ENCODE measurements around the gene PGM5. TPM values are rescaled to one million over a fixed set of nuclear protein-coding genes. Genes with fewer than 3 reads are reported as not detected.

Gene PGM5
- total and polyA plus RNA-seq, 2 of the 4 experiments (the other 2 are of a cell fraction), result 8.3 to 14.7 TPM

- Histone ChIP-seq H4K20me1 (ENCODE audit: insufficient read depth, low read length) (no peaks in the 10 kb centered on the region), H3K27ac (ENCODE audit: insufficient read depth, low read length) (no peak overlapping the region), H4K91ac (ENCODE audit: insufficient read depth, low read depth, low read length) (no peak overlapping the region), H3K9me3 (ENCODE audit: control insufficient read depth, insufficient read depth, low read length) (no peaks in the 10 kb centered on the region), H4K5ac (ENCODE audit: low read depth, low read length) (no peak overlapping the region), H3K23ac (ENCODE audit: low read depth, low read length) (no peak overlapping the region), H3K4me1 (ENCODE audit: control insufficient read depth, insufficient read depth, low read length) (no peaks in the 10 kb centered on the region), H3K4me2 (ENCODE audit: low read depth, low read length) (no peak overlapping the region), H2BK20ac (ENCODE audit: low read depth, low read length) (no peak overlapping the region), H4K8ac (ENCODE audit: low read depth in 2 of 2, low read length in 2 of 2) (no peak overlapping the region), H2BK5ac (ENCODE audit: low read depth, low read length, poor library complexity, severe bottlenecking) (no peak overlapping the region), H2AFZ (replicated peaks; ENCODE audit: low read length, poor library complexity) (no peak overlapping the region), H3K4me3 (ENCODE audit: insufficient read depth, low read depth, low read length) (no peak overlapping the region), H2BK120ac (ENCODE audit: low read depth, low read length) (no peak overlapping the region), H3K27me3 (ENCODE audit: control insufficient read depth, insufficient read depth, low read length) (peaks cover 3% of the 10 kb centered on the region), H3K79me1 (ENCODE audit: low read depth in 1 of 2, low read length in 2 of 2) (no peaks in the 10 kb centered on the region), H2AK9ac (replicated peaks; ENCODE audit: low read depth, low read length, poor library complexity) (no peak overlapping the region), H2BK15ac (ENCODE audit: low read depth, low read length) (no peak overlapping the region), H3K14ac (replicated peaks; ENCODE audit: low read depth, low read length) (no peak overlapping the region), H3K36me3 (ENCODE audit: control insufficient read depth, insufficient read depth, low read length) (no peaks in the 10 kb centered on the region), H3K9me1 (ENCODE audit: insufficient read depth, low read length) (no peaks in the 10 kb centered on the region), H3K18ac (ENCODE audit: low read depth, low read length) (no peak overlapping the region), H3K4ac (ENCODE audit: low read depth, low read length) (no peak overlapping the region), H3K9ac (ENCODE audit: low read depth, low read length) (no peak overlapping the region), H3K56ac (ENCODE audit: extremely low read depth, insufficient read depth, low read length) (no peak overlapping the region), H2AK5ac (ENCODE audit: low read depth, low read length) (no peak overlapping the region)
- POLR2A ChIA-PET (ENCODE audit: unreplicated experiment), result no interaction called here
- intact Hi-C loops (cut with micrococcal nuclease), result no loop called here
- dilution Hi-C loops (cut with HindIII; ENCODE audit: low sequenced_read_pairs, unreplicated experiment), result no loop called here
- no TSS peak for BruUV-seq (replicated peaks)
- 50% methylated on average over 2 of the region's 7 CpGs; no CpG with 5 or more reads in 1 of the 2 experiments for WGBS, 2 experiments (ENCODE audit: extremely low coverage in 2 of 2, insufficient read length in 1 of 2)
- in situ Hi-C loops (cut with MboI; ENCODE audit: low sequenced_read_pairs), result no loop called here
- ATAC-seq (ENCODE audit: low read depth) (no peak), DNase-seq (no peak)
- TF ChIP-seq MAFK (IDR thresholded peaks at IDR 0.05; ENCODE audit: low read depth, low read length) (no peak), RFX5 (IDR thresholded peaks at IDR 0.05; ENCODE audit: low read depth, low read length) (no peak), CTCF (conservative IDR thresholded peaks at IDR 0.05; ENCODE audit: low read depth, low read length) (no peak), MXI1 (IDR thresholded peaks at IDR 0.05; ENCODE audit: borderline replicate concordance, low read depth, low read length) (no peak), USF2 (IDR thresholded peaks at IDR 0.05; ENCODE audit: low read depth, low read length) (no peak), POLR2A (IDR thresholded peaks at IDR 0.05; ENCODE audit: low read depth, low read length) (no peak), ELK1 (IDR thresholded peaks at IDR 0.05; ENCODE audit: borderline replicate concordance, low read depth, low read length) (no peak), BHLHE40 (IDR thresholded peaks at IDR 0.05; ENCODE audit: low read depth, low read length) (no peak), RAD21 (IDR thresholded peaks at IDR 0.05; ENCODE audit: low read length) (no peak), FOS (IDR thresholded peaks at IDR 0.05; ENCODE audit: low read depth, low read length) (no peak), RCOR1 (IDR thresholded peaks at IDR 0.05; ENCODE audit: insufficient replicate concordance, low read length) (no peak), MAZ (IDR thresholded peaks at IDR 0.05; ENCODE audit: borderline replicate concordance, low read depth, low read length) (no peak), CEBPB (IDR thresholded peaks at IDR 0.05; ENCODE audit: low read depth, low read length) (no peak), SMC3 (IDR thresholded peaks at IDR 0.05; ENCODE audit: low read depth, low read length) (no peak), NFE2L2 (IDR thresholded peaks at IDR 0.05; ENCODE audit: low read depth, low read length) (no peak)
- CTCF ChIA-PET, result no interaction called here
Observed at GRCh38 chr9:68577774-68578591, 221.6 kb downstream of the PGM5 start.
